Suprapubic skin (tissue), 4 donors: ENCODE results near the gene RFX7.

ENCODE experiments used
- POLR2A ChIP-seq, 2 donors: fragments of 450-650 bp; IDR thresholded peaks; one replicate each; pipeline ENCODE4 v1.6.1; 2017; ENCODE audit warnings: antibody characterized with exemption in 2 of 2, mild to moderate bottlenecking in 2 of 2, moderate library complexity in 2 of 2
- POLR2AphosphoS5 ChIP-seq, 3 donors: sonication (generic); formaldehyde crosslinking; IDR thresholded peaks; one replicate each; pipeline ENCODE4 v1.6.1; 2017; ENCODE audit warnings: antibody characterized with exemption in 3 of 3
- TF ChIP-seq, protein P1 (sequence below), 2 donors: fragments of 200-600 bp in 1 of 2; fragments of 450-650 bp in 1 of 2; sonication (generic) in 1 of 2; IDR thresholded peaks; one replicate each; pipeline ENCODE4 v1.5.1; 2016 to 2019; ENCODE audit warnings: antibody characterized with exemption in 2 of 2, mild to moderate bottlenecking in 1 of 2, moderate library complexity in 1 of 2

DNA sequence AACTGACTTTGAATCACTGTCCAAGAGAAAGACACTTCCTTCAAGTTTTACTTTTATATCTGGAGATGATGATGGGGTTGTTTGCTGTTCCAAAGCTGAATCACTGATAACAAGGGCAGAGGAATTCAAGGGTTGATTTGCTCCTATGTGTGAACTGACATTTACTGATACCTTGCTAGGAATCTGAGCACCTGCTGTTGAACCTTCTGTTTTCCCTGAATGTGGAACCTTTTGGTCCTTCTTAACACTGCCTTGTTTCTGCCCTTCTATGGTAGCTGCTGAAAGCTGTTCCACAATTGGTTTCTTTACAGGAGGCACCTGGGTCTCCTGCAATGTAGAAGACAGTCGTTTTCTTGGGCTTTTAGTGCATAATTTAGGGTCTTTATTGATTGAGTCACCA lies 148.3 kb downstream of the RFX7 start:
- TF ChIP-seq, protein P1, sequence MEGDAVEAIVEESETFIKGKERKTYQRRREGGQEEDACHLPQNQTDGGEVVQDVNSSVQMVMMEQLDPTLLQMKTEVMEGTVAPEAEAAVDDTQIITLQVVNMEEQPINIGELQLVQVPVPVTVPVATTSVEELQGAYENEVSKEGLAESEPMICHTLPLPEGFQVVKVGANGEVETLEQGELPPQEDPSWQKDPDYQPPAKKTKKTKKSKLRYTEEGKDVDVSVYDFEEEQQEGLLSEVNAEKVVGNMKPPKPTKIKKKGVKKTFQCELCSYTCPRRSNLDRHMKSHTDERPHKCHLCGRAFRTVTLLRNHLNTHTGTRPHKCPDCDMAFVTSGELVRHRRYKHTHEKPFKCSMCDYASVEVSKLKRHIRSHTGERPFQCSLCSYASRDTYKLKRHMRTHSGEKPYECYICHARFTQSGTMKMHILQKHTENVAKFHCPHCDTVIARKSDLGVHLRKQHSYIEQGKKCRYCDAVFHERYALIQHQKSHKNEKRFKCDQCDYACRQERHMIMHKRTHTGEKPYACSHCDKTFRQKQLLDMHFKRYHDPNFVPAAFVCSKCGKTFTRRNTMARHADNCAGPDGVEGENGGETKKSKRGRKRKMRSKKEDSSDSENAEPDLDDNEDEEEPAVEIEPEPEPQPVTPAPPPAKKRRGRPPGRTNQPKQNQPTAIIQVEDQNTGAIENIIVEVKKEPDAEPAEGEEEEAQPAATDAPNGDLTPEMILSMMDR (IDR thresholded peaks at IDR 0.05): no peak
- TF ChIP-seq POLR2A (IDR thresholded peaks at IDR 0.05): no peak
- no peak for TF ChIP-seq POLR2AphosphoS5 (IDR thresholded peaks at IDR 0.05)
